Measurements from ENCODE around the gene COL3A1. TPM values are rescaled to one million over a fixed set of nuclear protein-coding genes. Genes with fewer than 3 reads are reported as not detected.

The COL3A1 gene
- total RNA-seq, 1 donor from 2014 or later = 72.7 TPM

GRCh38 chr2:188970211-188970610, 4.0 kb upstream of the COL3A1 start:
- DNase-seq (ENCODE audit: missing footprints) (no peak), ATAC-seq (no peak)
- intact Hi-C loops (cut with DNase I) = loop anchor here (5.0 kb wide), 2 partner anchors 33 to 183 kb away; no protein-coding TSS in a partner anchor

GRCh38 chr2:188971432-188971861, 2.7 kb upstream of the COL3A1 start:
- ATAC-seq = no peak
- no peak for DNase-seq (ENCODE audit: missing footprints)

GRCh38 chr2:188973641-188974040, 532 bp upstream of the COL3A1 start:
- DNase-seq (ENCODE audit: missing footprints) (no peak), ATAC-seq (no peak)
- intact Hi-C loops (cut with DNase I) = loop anchor here (5.0 kb wide), 2 partner anchors 36 to 186 kb away; no protein-coding TSS in a partner anchor

More at GRCh38 chr2:188971432-188971861, 2.7 kb upstream of the COL3A1 start:
- intact Hi-C loops (cut with DNase I) = loop anchor here (5.0 kb wide), 2 partner anchors 34 to 184 kb away; no protein-coding TSS in a partner anchor

- intact Hi-C loops (cut with DNase I) = no loop called here
- no peak for DNase-seq (ENCODE audit: missing footprints)
- peak; percentile 96 for ATAC-seq
These were observed 1.4 kb downstream of the COL3A1 start for GRCh38 chr2:188975497-188976102.

GRCh38 chr2:188976545-188977268, 2.5 kb downstream of the COL3A1 start:
- intact Hi-C loops (cut with DNase I) = no loop called here
- no peak for ATAC-seq
- no peak for DNase-seq (ENCODE audit: missing footprints)

DNA sequence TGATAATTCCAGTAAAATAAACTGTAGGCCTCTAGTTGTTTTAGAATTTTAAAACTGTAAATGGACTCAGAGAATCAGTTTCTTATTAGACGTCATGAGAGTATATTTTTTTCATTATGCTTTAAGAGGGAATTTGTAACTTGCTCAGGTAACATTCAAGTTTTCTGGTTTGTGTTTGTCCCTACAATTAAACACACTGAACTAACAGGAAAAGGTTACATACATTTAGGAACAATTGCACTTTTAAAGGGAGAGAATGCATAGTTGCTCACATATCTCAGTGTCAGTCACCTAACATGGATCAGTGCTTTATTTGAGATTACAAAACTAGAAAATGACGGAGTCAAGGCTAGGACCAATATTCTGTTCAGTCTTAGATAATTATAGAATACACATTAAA, 3.1 kb downstream of the COL3A1 start:
- no peak for ATAC-seq
- intact Hi-C loops (cut with DNase I) = no loop called here
- no peak for DNase-seq (ENCODE audit: missing footprints)

DNA sequence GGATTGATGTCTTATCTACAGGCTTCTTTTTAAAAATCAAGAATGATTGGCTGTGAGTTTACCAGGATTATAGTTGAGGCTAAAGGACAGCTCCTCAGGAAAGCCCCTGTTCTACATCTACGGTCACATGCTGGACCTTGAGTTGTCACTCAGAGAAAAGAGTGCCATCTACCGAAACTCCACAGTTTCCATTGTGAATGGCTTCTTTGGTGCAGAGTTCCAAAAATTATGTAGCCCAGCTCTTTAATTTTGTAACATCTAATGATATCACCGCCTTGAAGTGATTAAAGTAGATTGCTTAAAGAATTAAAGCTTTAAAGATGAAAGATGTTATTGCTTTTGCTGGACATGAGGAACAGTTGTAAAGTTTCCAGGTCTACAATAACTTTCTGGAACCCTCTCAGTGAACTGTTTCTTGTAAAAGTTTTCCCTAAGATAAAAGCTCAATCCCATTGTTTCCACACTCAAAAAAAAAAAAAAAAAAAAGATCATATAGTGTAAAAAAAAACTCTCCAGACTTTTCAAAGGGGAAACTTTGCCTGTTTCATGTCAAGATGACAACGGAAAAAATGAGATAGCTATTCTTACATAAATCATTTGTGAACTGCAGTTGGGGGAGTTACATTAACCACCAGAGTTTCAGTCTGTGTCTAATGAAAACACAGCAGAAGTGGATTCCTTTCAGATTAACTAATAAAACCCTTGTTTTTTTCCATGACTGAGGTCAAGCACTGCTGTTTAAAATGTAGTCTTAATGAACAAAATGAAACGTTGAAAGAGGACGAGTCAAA, 4.3 kb downstream of the COL3A1 start:
- peak; percentile 44 for ATAC-seq
- no peak for DNase-seq (ENCODE audit: missing footprints)
- intact Hi-C loops (cut with DNase I) = no loop called here

GRCh38 chr2:188979187-188980114, 5.3 kb downstream of the COL3A1 start:
- no peak for DNase-seq (ENCODE audit: missing footprints)
- intact Hi-C loops (cut with DNase I) = no loop called here
- ATAC-seq = no peak

- intact Hi-C loops (cut with DNase I) = loop anchor here (2.0 kb wide), 1 partner anchor 459 kb away; no protein-coding TSS in a partner anchor
- ATAC-seq (no peak), DNase-seq (ENCODE audit: missing footprints) (no peak)
These were observed 9.4 kb downstream of the COL3A1 start for GRCh38 chr2:188983427-188984064.

GRCh38 chr2:188984065-188984491, 9.9 kb downstream of the COL3A1 start:
- DNase-seq (ENCODE audit: missing footprints) = no peak
- peak; percentile 69 for ATAC-seq
- intact Hi-C loops (cut with DNase I) = loop anchor here (2.0 kb wide), 1 partner anchor 459 kb away; no protein-coding TSS in a partner anchor

DNA sequence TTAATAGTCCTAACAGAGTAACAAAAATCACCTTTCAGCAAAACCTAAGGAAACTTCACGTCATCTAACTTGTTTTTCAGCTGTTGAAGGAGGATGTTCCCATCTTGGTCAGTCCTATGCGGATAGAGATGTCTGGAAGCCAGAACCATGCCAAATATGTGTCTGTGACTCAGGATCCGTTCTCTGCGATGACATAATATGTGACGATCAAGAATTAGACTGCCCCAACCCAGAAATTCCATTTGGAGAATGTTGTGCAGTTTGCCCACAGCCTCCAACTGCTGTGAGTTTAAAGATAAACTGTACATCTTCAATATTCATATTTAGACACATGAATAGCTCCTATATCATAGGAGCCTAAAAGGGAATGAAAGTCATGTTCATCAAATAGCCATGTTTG, 10.5 kb downstream of the COL3A1 start:
- intact Hi-C loops (cut with DNase I) = loop anchor here (2.0 kb wide), 1 partner anchor 460 kb away; no protein-coding TSS in a partner anchor
- ATAC-seq (peak; percentile 67), DNase-seq (ENCODE audit: missing footprints) (no peak)

DNA sequence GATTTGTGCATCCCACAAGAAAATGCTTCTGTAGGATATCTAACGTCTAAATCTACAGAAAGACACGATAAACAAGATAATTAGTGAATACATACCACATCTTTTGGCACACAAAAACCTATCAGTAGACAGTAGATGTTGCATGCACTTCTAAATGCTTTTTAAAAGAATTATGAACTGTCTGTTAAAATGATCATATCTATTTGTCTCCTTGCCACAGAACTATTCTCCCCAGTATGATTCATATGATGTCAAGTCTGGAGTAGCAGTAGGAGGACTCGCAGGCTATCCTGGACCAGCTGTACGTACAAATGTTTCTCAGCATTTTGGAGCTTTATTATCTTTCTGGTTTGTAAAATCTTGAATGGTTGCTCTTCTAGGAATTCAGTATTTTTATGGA, 12.7 kb downstream of the COL3A1 start:
- intact Hi-C loops (cut with DNase I) = no loop called here
- ATAC-seq = no peak
- DNase-seq (ENCODE audit: missing footprints) = no peak

- no peak for ATAC-seq
- no peak for DNase-seq (ENCODE audit: missing footprints)
- intact Hi-C loops (cut with DNase I) = no loop called here
These were observed 19.1 kb downstream of the COL3A1 start for GRCh38 chr2:188993247-188993646.

GRCh38 chr2:188997263-188997662, 23.1 kb downstream of the COL3A1 start:
- intact Hi-C loops (cut with DNase I) = no loop called here
- DNase-seq (ENCODE audit: missing footprints) (no peak), ATAC-seq (peak; percentile 46)

- ATAC-seq (no peak), DNase-seq (ENCODE audit: missing footprints) (no peak)
- intact Hi-C loops (cut with DNase I) = no loop called here
These were observed 26.0 kb downstream of the COL3A1 start for GRCh38 chr2:189000221-189000620.

DNA sequence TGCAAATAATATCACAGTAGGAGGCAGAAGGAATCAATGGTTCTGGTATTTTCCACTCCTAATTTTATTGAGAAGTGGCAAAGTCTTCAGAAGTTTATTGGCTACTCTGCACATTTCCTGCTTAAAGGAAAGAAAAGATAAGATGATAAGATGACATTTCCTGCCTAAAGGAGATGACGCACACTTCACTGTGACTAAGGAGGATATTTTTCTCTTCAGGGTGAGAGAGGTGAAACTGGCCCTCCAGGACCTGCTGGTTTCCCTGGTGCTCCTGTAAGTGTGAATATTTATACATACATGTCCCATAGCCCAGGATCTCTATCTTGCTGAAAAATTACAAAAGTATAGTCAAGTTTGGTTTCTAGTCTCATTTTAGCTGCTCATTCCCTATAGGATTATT, 27.9 kb downstream of the COL3A1 start:
- ATAC-seq = no peak

GRCh38 chr2:189008555-189009262, 34.5 kb downstream of the COL3A1 start:
- no peak for ATAC-seq
- no peak for DNase-seq (ENCODE audit: missing footprints)
- intact Hi-C loops (cut with DNase I) = no loop called here

More for the DNA sequence above, 27.9 kb downstream of the COL3A1 start:
- intact Hi-C loops (cut with DNase I) = no loop called here
- DNase-seq (ENCODE audit: missing footprints) = no peak
